Skin epidermis (tissue), 12 donors: ENCODE measurements around the gene PACSIN2.

Experiments
- H3K27ac ChIP-seq, 21 experiments: fragments of 200-600 bp; sonication (generic) in 11 of 21; one replicate each; pipeline ENCODE4 v1.5.0; 2020; ENCODE audit warnings: mild to moderate bottlenecking in 3 of 21, inconsistent platforms in 2 of 21, moderate library complexity in 2 of 21
- H3K4me3 ChIP-seq, 7 experiments: fragments of 200-600 bp; sonication (generic) in 2 of 7; one replicate each; pipeline ENCODE4 v1.5.0; 2020; ENCODE audit warnings: inconsistent platforms in 2 of 7, mild to moderate bottlenecking in 2 of 7, moderate library complexity in 1 of 7

The PACSIN2 gene

GRCh38 chr22:42902875-42903510 lies 112.0 kb downstream of the PACSIN2 start:
- no peak overlapping the region for H3K4me3 ChIP-seq
- no peak overlapping the region for H3K27ac ChIP-seq

GRCh38 chr22:42901790-42902508 lies 113.0 kb downstream of the PACSIN2 start:
- no peak overlapping the region for H3K4me3 ChIP-seq
- H3K27ac ChIP-seq: no peak overlapping the region

- H3K27ac ChIP-seq: no peak overlapping the region
- no peak overlapping the region for H3K4me3 ChIP-seq
Observed at GRCh38 chr22:42897960-42898359, 117.0 kb downstream of the PACSIN2 start.

GRCh38 chr22:42895541-42895981 lies 119.4 kb downstream of the PACSIN2 start:
- Histone ChIP-seq H3K4me3 (no peak overlapping the region), H3K27ac (peak overlapping the region in 14 of 21 experiments; percentile 12 to 79 (median 46))

GRCh38 chr22:42895087-42895486 lies 119.9 kb downstream of the PACSIN2 start:
- no peak overlapping the region for H3K4me3 ChIP-seq
- H3K27ac ChIP-seq: peak overlapping the region in 13 of 21 experiments; percentile 14 to 79 (median 56)

GRCh38 chr22:42893371-42894150 lies 121.4 kb downstream of the PACSIN2 start:
- Histone ChIP-seq H3K4me3 (no peak overlapping the region), H3K27ac (peak overlapping the region in 10 of 21 experiments; percentile 5 to 79 (median 42))

GRCh38 chr22:42892571-42893316 lies 122.2 kb downstream of the PACSIN2 start:
- no peak overlapping the region for H3K4me3 ChIP-seq
- H3K27ac ChIP-seq: peak overlapping the region in 12 of 21 experiments; percentile 5 to 79 (median 40)

GRCh38 chr22:42892156-42892555 lies 122.8 kb downstream of the PACSIN2 start:
- Histone ChIP-seq H3K4me3 (no peak overlapping the region), H3K27ac (peak overlapping the region in 9 of 21 experiments; percentile 4 to 79 (median 47))

- Histone ChIP-seq H3K4me3 (no peak overlapping the region), H3K27ac (peak overlapping the region in 6 of 21 experiments; percentile 22 to 79 (median 55))
Observed at GRCh38 chr22:42891696-42892095, 123.3 kb downstream of the PACSIN2 start.

GRCh38 chr22:42891008-42891407 lies 123.9 kb downstream of the PACSIN2 start:
- Histone ChIP-seq H3K4me3 (no peak overlapping the region), H3K27ac (peak overlapping the region in 2 of 21 experiments; percentile 18 to 34)

- Histone ChIP-seq H3K27ac (peak overlapping the region in 8 of 21 experiments; percentile 0 to 77 (median 41)), H3K4me3 (no peak overlapping the region)
Observed at GRCh38 chr22:42889304-42889703, 125.6 kb downstream of the PACSIN2 start.

- Histone ChIP-seq H3K27ac (peak overlapping the region in 3 of 21 experiments; percentile 17 to 61 (median 17)), H3K4me3 (no peak overlapping the region)
Observed at GRCh38 chr22:42887523-42888507, 127.1 kb downstream of the PACSIN2 start.

GRCh38 chr22:42887120-42887519 lies 127.8 kb downstream of the PACSIN2 start:
- no peak overlapping the region for H3K27ac ChIP-seq

GRCh38 chr22:42885446-42885845 lies 129.5 kb downstream of the PACSIN2 start:
- no peak overlapping the region for H3K4me3 ChIP-seq
- H3K27ac ChIP-seq: peak overlapping the region in 7 of 21 experiments; percentile 3 to 52 (median 22)

More at GRCh38 chr22:42887120-42887519, 127.8 kb downstream of the PACSIN2 start:
- no peak overlapping the region for H3K4me3 ChIP-seq

GRCh38 chr22:42884616-42885375 lies 130.2 kb downstream of the PACSIN2 start:
- H3K27ac ChIP-seq: peak overlapping the region in 3 of 21 experiments; percentile 12 to 44 (median 19)
- H3K4me3 ChIP-seq: no peak overlapping the region

- Histone ChIP-seq H3K4me3 (no peak overlapping the region), H3K27ac (no peak overlapping the region)
Observed at GRCh38 chr22:42883970-42884369, 131.0 kb downstream of the PACSIN2 start.

- H3K27ac ChIP-seq: no peak overlapping the region
- H3K4me3 ChIP-seq: no peak overlapping the region
Observed at GRCh38 chr22:42883121-42883520, 131.8 kb downstream of the PACSIN2 start.
